GM12891 (cell line): ENCODE data around the gene NFATC2.

Experiments used
- POLR2A ChIP-seq: IDR thresholded peaks from 2 replicates; pipeline ENCODE4 v1.6.1; 2011; ENCODE audit warnings: low read depth, low read length, control low read depth
- POLR2AphosphoS5 ChIP-seq: IDR thresholded peaks from 2 replicates; pipeline ENCODE4 v1.6.1; 2011; ENCODE audit warnings: low read depth, low read length, control low read depth
- TAF1 ChIP-seq: IDR thresholded peaks from 2 replicates; pipeline ENCODE4 v1.6.1; 2011; ENCODE audit warnings: low read depth, low read length, control low read depth

DNA sequence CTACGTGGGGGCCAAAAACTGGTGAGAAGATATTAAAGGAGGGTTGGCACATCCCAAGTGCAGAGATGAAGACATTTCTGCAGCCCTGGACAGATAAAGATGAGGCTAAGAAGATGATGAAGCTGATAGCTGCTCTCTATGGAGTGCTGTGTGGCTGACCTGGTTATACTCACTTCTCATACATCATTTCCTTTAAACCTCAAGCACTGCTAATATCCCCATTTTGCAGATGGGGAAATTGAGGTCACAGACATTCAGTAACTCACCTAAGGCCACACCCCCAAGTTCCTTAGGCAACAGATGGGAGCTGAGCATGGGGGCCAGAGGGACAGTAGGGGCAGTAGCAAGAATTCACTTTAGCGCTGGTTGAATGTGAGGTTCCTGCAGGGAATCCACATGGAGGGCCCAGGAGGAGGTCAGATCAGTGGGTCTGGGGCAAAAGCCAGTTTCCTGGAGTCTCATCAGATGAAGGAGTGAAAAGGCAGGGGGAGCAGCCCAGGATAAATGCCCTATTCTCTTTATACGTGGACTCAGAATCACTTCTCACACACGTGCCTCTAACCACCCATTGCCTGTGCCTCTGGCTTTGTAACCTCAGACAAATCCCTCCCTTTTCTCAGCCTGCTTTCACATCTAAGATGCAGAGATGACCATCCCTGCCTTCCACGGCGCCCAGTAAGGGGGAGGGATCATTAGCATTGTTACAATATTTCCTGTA, 125.8 kb downstream of the NFATC2 start:
- TF ChIP-seq POLR2A (no peak), TAF1 (no peak), POLR2AphosphoS5 (no peak)
